Prostate gland (tissue), 2 donors: ENCODE measurements around the gene DHX58. TPM values are rescaled to one million over a fixed set of nuclear protein-coding genes. Genes with fewer than 3 reads are reported as not detected.

Source experiments
- DNase-seq: peaks from one replicate; pipeline ENCODE4 v3.0.0-alpha.2; 2019; ENCODE audit warnings: low spot score
- H3K27ac ChIP-seq, 2 donors: fragments of 200-600 bp; sonication (generic); 2 replicates each; pipeline ENCODE4 v1.5.1; 2017 to 2019
- H3K27me3 ChIP-seq: fragments of 200-600 bp; sonication (generic); replicated peaks from 2 replicates; pipeline ENCODE4 v1.5.1; 2019; ENCODE audit not compliant: insufficient read depth
- H3K36me3 ChIP-seq, 2 donors: fragments of 200-600 bp; sonication (generic); 1 replicate in 1 of 2; 2 replicates in 1 of 2; pipeline versions ENCODE4 v1.5.1 to v1.8.1; 2017 to 2019
- H3K4me1 ChIP-seq: fragments of 200-600 bp; sonication (generic); replicated peaks from 2 replicates; pipeline ENCODE4 v1.5.1; 2019
- H3K4me3 ChIP-seq, 2 donors: fragments of 200-600 bp; sonication (generic); 2 replicates each; pipeline ENCODE4 v1.5.1; 2017 to 2019
- H3K9me3 ChIP-seq: fragments of 200-600 bp; sonication (generic); 2 replicates; pipeline ENCODE4 v1.5.1; 2017
- CTCF ChIP-seq, 4 experiments: fragments of 200-600 bp in 2 of 4; fragments of 450-650 bp in 2 of 4; sonication (generic) in 2 of 4; IDR thresholded peaks; 1 replicate in 3 of 4; 2 replicates in 1 of 4; pipeline ENCODE4 v1.5.1; 2016 to 2019; ENCODE audit warnings: antibody characterized with exemption in 4 of 4, mild to moderate bottlenecking in 2 of 4, moderate library complexity in 2 of 4
- POLR2A ChIP-seq: fragments of 450-650 bp; IDR thresholded peaks from one replicate; pipeline ENCODE4 v1.6.1; 2016; ENCODE audit warnings: antibody characterized with exemption, mild to moderate bottlenecking
- POLR2AphosphoS5 ChIP-seq: sonication (generic); formaldehyde crosslinking; IDR thresholded peaks from one replicate; pipeline ENCODE4 v1.6.1; 2017; ENCODE audit warnings: antibody characterized with exemption
- WGBS: methylation state at CpG from one replicate; pipeline ENCODE4 v1.1.5; 2018; 5-methylcytosine and 5-hydroxymethylcytosine counted together
- intact Hi-C: fragments of 100-400 bp; cut with DNase I; formaldehyde crosslinking; loops from one replicate; pipeline ENCODE4 v1.14.2; 2022
- total RNA-seq, 2 donors: library from RNA; depleted of rRNA; stranded (reverse); fragments of >200 nt; gene quantifications; one replicate each; pipeline ENCODE4 v1.1.0, GENCODE V29; 2016

Gene DHX58
- total RNA-seq, 2 donors from 2014 or later: 26.7 to 38.6 TPM

GRCh38 chr17:42129109-42129837, 16.8 kb upstream of the DHX58 start:
- no peak for DNase-seq
- Histone ChIP-seq H3K36me3 (peaks cover 0 to 26% of the 10 kb centered on the region in 2 donors), H3K27ac (peak overlapping the region; percentile 2 to 3), H3K4me1 (peaks cover 18% of the 10 kb centered on the region), H3K27me3 (no peaks in the 10 kb centered on the region), H3K4me3 (no peak overlapping the region), H3K9me3 (no peaks in the 10 kb centered on the region)
- TF ChIP-seq CTCF (IDR thresholded peaks at IDR 0.05) (no peak), POLR2AphosphoS5 (no peak), POLR2A (no peak)
- intact Hi-C loops: no loop called here
- WGBS: 83% methylated on average over 8 of the region's 8 CpGs

GRCh38 chr17:42127414-42127813, 14.9 kb upstream of the DHX58 start:
- Histone ChIP-seq H3K27ac (no peak overlapping the region), H3K9me3 (no peaks in the 10 kb centered on the region), H3K4me3 (no peak overlapping the region), H3K36me3 (peaks cover 0 to 26% of the 10 kb centered on the region in 2 donors), H3K27me3 (no peaks in the 10 kb centered on the region), H3K4me1 (peaks cover 2% of the 10 kb centered on the region)
- DNase-seq: no peak
- TF ChIP-seq CTCF (IDR thresholded peaks at IDR 0.05): no peak
- TF ChIP-seq POLR2AphosphoS5: no peak
- no peak for TF ChIP-seq POLR2A
- intact Hi-C loops: no loop called here
- WGBS: 88% methylated on average over 6 of the region's 6 CpGs

GRCh38 chr17:42126836-42127235, 14.3 kb upstream of the DHX58 start:
- Histone ChIP-seq H3K27me3 (no peaks in the 10 kb centered on the region), H3K4me1 (peaks cover 2% of the 10 kb centered on the region), H3K27ac (no peak overlapping the region), H3K36me3 (peaks cover 0 to 26% of the 10 kb centered on the region in 2 donors), H3K4me3 (no peak overlapping the region), H3K9me3 (no peaks in the 10 kb centered on the region)
- no peak for DNase-seq
- no peak for TF ChIP-seq POLR2A
- WGBS: 64% methylated on average over 3 of the region's 3 CpGs
- intact Hi-C loops: no loop called here

- Histone ChIP-seq H3K36me3 (peaks cover 0 to 26% of the 10 kb centered on the region in 2 donors), H3K4me3 (no peak overlapping the region), H3K27ac (no peak overlapping the region), H3K4me1 (no peaks in the 10 kb centered on the region), H3K9me3 (no peaks in the 10 kb centered on the region), H3K27me3 (no peaks in the 10 kb centered on the region)
- no peak for DNase-seq
- no peak for TF ChIP-seq POLR2A
- no peak for TF ChIP-seq POLR2AphosphoS5
- no peak for TF ChIP-seq CTCF (IDR thresholded peaks at IDR 0.05)
- intact Hi-C loops: no loop called here
- 71% methylated on average over 12 of the region's 12 CpGs for WGBS
These were observed 13.1 kb upstream of the DHX58 start for GRCh38 chr17:42125565-42125964.

- no peaks in the 10 kb centered on the region for H3K4me1 ChIP-seq
- H3K36me3 ChIP-seq: peaks cover 0 to 26% of the 10 kb centered on the region in 2 donors
- DNase-seq: no peak
- intact Hi-C loops: no loop called here
- no peak overlapping the region for H3K27ac ChIP-seq
- TF ChIP-seq POLR2AphosphoS5 (no peak), POLR2A (no peak), CTCF (IDR thresholded peaks at IDR 0.05) (no peak)
- no peaks in the 10 kb centered on the region for H3K27me3 ChIP-seq
- H3K9me3 ChIP-seq: no peaks in the 10 kb centered on the region
- no peak overlapping the region for H3K4me3 ChIP-seq
- WGBS: 89% methylated on average over 3 of the region's 3 CpGs
These were observed 11.7 kb upstream of the DHX58 start for GRCh38 chr17:42124256-42124655.
